DOHH2 (cell line): ENCODE measurements around the gene PPP1R12A.

Experiments used
- H3F3A ChIP-seq: fragments of 200-600 bp; sonication (generic), shearing (Covaris generic); 2 replicates; pipeline ENCODE4 v1.6.0; 2016; ENCODE audit warnings: antibody characterized with exemption, mild to moderate bottlenecking; ENCODE audit not compliant: control insufficient read depth, insufficient read depth
- H3K27ac ChIP-seq: fragments of 200-600 bp; sonication (generic); 2 replicates; pipeline ENCODE4 v1.5.1; 2014; ENCODE audit warnings: low read depth, mild to moderate bottlenecking, low read length, moderate library complexity
- H3K27me3 ChIP-seq: fragments of 200-600 bp; sonication (generic); 2 replicates; pipeline ENCODE4 v1.6.1; 2014; ENCODE audit warnings: mild to moderate bottlenecking, low read length, mixed read lengths; ENCODE audit not compliant: control insufficient read depth
- H3K36me3 ChIP-seq: fragments of 200-600 bp; sonication (generic); 2 replicates; pipeline ENCODE4 v1.6.1; 2014; ENCODE audit warnings: mild to moderate bottlenecking, low read length, moderate library complexity, mixed read lengths; ENCODE audit not compliant: control insufficient read depth
- H3K4me1 ChIP-seq: fragments of 200-600 bp; sonication (generic); 2 replicates; pipeline ENCODE4 v1.6.1; 2014; ENCODE audit warnings: mild to moderate bottlenecking, low read length, mixed read lengths; ENCODE audit not compliant: control insufficient read depth
- H3K4me2 ChIP-seq: fragments of 200-600 bp; sonication (generic); 2 replicates; pipeline ENCODE4 v1.6.0; 2014; ENCODE audit warnings: mild to moderate bottlenecking, low read length, moderate library complexity
- H3K4me3 ChIP-seq: fragments of 200-600 bp; sonication (generic); 2 replicates; pipeline ENCODE4 v1.5.1; 2014; ENCODE audit warnings: mild to moderate bottlenecking, low read length, mixed read lengths
- H3K79me2 ChIP-seq: fragments of 200-600 bp; sonication (generic); 2 replicates; pipeline ENCODE4 v1.6.1; 2014; ENCODE audit warnings: mild to moderate bottlenecking, low read length, mixed read lengths; ENCODE audit not compliant: control insufficient read depth
- H3K9me2 ChIP-seq: fragments of 200-600 bp; sonication (generic); replicated peaks from 2 replicates; pipeline ENCODE4 v1.6.1; 2014; ENCODE audit warnings: mild to moderate bottlenecking, low read length, mixed read lengths; ENCODE audit not compliant: control insufficient read depth
- H3K9me3 ChIP-seq: fragments of 200-600 bp; sonication (generic); 2 replicates; pipeline ENCODE4 v1.6.1; 2014; ENCODE audit warnings: antibody characterized with exemption, low read length, mixed read lengths; ENCODE audit not compliant: control insufficient read depth, insufficient read depth
- H4K20me1 ChIP-seq: fragments of 200-600 bp; sonication (generic); 2 replicates; pipeline ENCODE4 v1.6.0; 2014; ENCODE audit warnings: low read depth, mild to moderate bottlenecking, antibody characterized with exemption, low read length, moderate library complexity; ENCODE audit not compliant: control insufficient read depth, insufficient read depth
- CTCF ChIP-seq: fragments of 200-600 bp; sonication (generic); IDR thresholded peaks from one replicate; pipeline ENCODE4 v1.5.1; 2014; ENCODE audit warnings: antibody characterized with exemption, mild to moderate bottlenecking, low read depth, low read length; ENCODE audit not compliant: poor library complexity, severe bottlenecking
- EZH2phosphoT487 ChIP-seq: fragments of 200-600 bp; sonication (generic); IDR thresholded peaks from 2 replicates; pipeline ENCODE4 v1.6.1; 2017; ENCODE audit warnings: borderline replicate concordance, mild to moderate bottlenecking, antibody characterized with exemption, low read length, moderate library complexity, mixed read lengths

Gene PPP1R12A

GRCh38 chr12:79973801-79974200, 38.9 kb upstream of the PPP1R12A start:
- no peaks in the 10 kb centered on the region for H3K9me3 ChIP-seq
- no peak overlapping the region for H3K4me2 ChIP-seq
- TF ChIP-seq CTCF = no peak
- no peak for TF ChIP-seq EZH2phosphoT487
- no peak overlapping the region for H3K27ac ChIP-seq
- no peaks in the 10 kb centered on the region for H3K36me3 ChIP-seq
- H3K4me1 ChIP-seq = no peaks in the 10 kb centered on the region
- H3K9me2 ChIP-seq = no peaks in the 10 kb centered on the region
- no peaks in the 10 kb centered on the region for H4K20me1 ChIP-seq
- H3K4me3 ChIP-seq = no peak overlapping the region
- no peaks in the 10 kb centered on the region for H3F3A ChIP-seq
- 0 out of 2 replicates have a peak, but pooled peaks cover 3% of the 10 kb centered on the region for H3K27me3 ChIP-seq
- no peaks in the 10 kb centered on the region for H3K79me2 ChIP-seq

GRCh38 chr12:79964100-79964627, 29.3 kb upstream of the PPP1R12A start:
- no peaks in the 10 kb centered on the region for H4K20me1 ChIP-seq
- no peaks in the 10 kb centered on the region for H3K79me2 ChIP-seq
- no peak overlapping the region for H3K4me2 ChIP-seq
- TF ChIP-seq CTCF (no peak), EZH2phosphoT487 (no peak)
- no peak overlapping the region for H3K4me3 ChIP-seq
- no peaks in the 10 kb centered on the region for H3K9me3 ChIP-seq
- peaks cover 7% of the 10 kb centered on the region for H3K27me3 ChIP-seq
- no peaks in the 10 kb centered on the region for H3F3A ChIP-seq
- no peaks in the 10 kb centered on the region for H3K9me2 ChIP-seq
- no peaks in the 10 kb centered on the region for H3K36me3 ChIP-seq
- H3K4me1 ChIP-seq = 0 out of 2 replicates have a peak, but pooled peaks cover 3% of the 10 kb centered on the region
- H3K27ac ChIP-seq = no peak overlapping the region

- H3K4me1 ChIP-seq = 0 out of 2 replicates have a peak, but pooled peaks cover 3% of the 10 kb centered on the region
- H3K9me2 ChIP-seq = no peaks in the 10 kb centered on the region
- no peaks in the 10 kb centered on the region for H3F3A ChIP-seq
- no peaks in the 10 kb centered on the region for H3K79me2 ChIP-seq
- H4K20me1 ChIP-seq = no peaks in the 10 kb centered on the region
- H3K36me3 ChIP-seq = no peaks in the 10 kb centered on the region
- no peak overlapping the region for H3K4me2 ChIP-seq
- H3K27ac ChIP-seq = no peak overlapping the region
- H3K27me3 ChIP-seq = peaks cover 4% of the 10 kb centered on the region
- no peaks in the 10 kb centered on the region for H3K9me3 ChIP-seq
- no peak for TF ChIP-seq EZH2phosphoT487
- TF ChIP-seq CTCF = no peak
- no peak overlapping the region for H3K4me3 ChIP-seq
Observed at GRCh38 chr12:79961411-79961810, 26.5 kb upstream of the PPP1R12A start.

GRCh38 chr12:79959484-79959883, 24.6 kb upstream of the PPP1R12A start:
- Histone ChIP-seq H3K4me3 (no peak overlapping the region), H4K20me1 (no peaks in the 10 kb centered on the region), H3K9me2 (no peaks in the 10 kb centered on the region), H3K27me3 (peaks cover 4% of the 10 kb centered on the region), H3K4me1 (0 out of 2 replicates have a peak, but pooled peaks cover 3% of the 10 kb centered on the region), H3F3A (no peaks in the 10 kb centered on the region), H3K36me3 (no peaks in the 10 kb centered on the region), H3K9me3 (no peaks in the 10 kb centered on the region), H3K27ac (no peak overlapping the region), H3K79me2 (no peaks in the 10 kb centered on the region), H3K4me2 (no peak overlapping the region)
- no peak for TF ChIP-seq CTCF
- TF ChIP-seq EZH2phosphoT487 = no peak
